D341Med (cell line): ENCODE data around the gene AUP1.
"Not testable (repeated sequence)": the region's sequence is repeated elsewhere in the genome, so short reads cannot be mapped to it uniquely, and the experiment has no call there.

Source experiments
- DNase-seq: peaks from one replicate; pipeline ENCODE4 v3.0.0; 2012; ENCODE audit warnings: low spot score

Gene AUP1, protein sequence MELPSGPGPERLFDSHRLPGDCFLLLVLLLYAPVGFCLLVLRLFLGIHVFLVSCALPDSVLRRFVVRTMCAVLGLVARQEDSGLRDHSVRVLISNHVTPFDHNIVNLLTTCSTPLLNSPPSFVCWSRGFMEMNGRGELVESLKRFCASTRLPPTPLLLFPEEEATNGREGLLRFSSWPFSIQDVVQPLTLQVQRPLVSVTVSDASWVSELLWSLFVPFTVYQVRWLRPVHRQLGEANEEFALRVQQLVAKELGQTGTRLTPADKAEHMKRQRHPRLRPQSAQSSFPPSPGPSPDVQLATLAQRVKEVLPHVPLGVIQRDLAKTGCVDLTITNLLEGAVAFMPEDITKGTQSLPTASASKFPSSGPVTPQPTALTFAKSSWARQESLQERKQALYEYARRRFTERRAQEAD

DNA sequence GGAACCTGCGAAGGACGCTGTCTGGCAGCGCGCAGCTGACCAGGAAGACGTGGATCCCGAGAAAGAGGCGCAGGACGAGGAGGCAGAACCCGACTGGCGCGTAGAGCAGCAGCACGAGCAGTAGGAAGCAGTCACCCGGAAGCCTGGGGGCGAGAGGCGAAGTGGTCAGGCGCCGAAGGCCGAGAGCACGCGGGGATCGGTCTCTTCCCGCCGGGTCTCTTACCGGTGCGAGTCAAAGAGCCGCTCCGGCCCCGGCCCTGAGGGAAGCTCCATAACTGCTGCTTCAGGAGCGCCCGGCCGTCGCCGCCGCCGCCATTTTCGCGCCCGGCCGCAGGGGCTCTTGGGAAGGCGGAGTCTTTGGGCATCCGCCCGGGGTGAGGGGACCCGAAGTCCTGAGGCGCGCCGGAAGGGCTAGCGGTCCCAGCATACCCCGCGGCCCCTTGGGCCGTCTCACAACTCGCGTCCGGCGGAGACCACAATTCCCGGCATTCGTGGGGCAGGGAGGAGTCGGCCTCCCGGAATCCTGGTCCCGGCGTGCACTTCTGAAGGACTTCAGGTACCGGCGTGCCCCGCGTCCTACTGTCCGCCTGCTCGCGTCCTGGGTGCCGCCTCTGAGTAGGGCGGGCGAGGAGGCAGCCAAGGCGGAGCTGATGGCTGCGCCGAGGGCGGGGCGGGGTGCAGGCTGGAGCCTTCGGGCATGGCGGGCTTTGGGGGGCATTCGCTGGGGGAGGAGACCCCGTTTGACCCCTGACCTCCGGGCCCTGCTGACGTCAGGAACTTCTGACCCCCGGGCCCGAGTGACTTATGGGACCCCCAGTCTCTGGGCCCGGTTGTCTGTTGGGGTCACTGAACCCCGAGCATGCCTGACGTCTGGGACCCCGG lies at the start of gene AUP1, which contains the start of gene HTRA2:
TSS of gene AUP1 (minus strand) at position 350 of the 882 bp plus-strand sequence. CDS start at position 273, 77 bp downstream.
TSS of gene HTRA2 (plus strand) at position 577 of the 882 bp plus-strand sequence. CDS start at position 651, 74 bp downstream.
- peak; percentile 94 for DNase-seq

DNA sequence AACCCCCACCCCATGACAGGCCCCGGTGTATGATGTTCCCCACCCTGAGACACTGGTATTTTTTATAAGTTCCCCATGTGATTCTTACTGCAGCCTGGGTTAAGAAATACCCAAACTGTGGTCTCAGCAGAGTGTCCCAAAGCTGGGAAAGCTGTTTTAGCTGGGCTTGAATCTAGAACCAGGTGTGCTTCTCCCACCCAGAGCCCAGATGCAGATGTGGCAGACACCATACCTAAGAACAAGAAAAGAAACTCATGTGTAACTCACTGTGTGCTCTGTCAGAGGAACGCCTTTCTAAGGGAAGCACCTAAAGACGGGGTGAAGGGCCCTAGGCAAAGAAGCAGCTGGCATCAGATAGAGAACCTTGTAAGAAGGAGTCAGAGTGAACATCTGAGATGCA lies 48.9 kb upstream of the AUP1 start:
- DNase-seq: no peak

DNA sequence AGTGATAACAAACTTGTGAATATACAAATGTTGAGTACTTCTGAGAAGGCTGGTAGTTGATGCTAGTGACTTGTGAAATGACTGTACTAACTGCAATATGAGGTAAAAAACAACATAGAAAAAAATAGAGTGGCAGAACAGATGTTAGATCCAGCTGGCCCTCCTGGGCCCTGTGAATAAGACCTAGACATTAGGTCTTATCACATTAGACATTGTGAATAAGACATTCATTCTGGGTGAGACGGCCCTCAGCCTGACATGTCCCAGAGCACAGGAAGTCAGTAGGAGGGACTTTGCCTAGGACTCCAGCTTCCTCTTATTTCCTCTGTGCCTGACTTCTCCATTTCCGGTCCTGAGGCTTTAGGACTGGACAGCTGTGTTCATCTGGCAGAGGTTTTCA lies 47.9 kb upstream of the AUP1 start:
- DNase-seq: no peak

DNA sequence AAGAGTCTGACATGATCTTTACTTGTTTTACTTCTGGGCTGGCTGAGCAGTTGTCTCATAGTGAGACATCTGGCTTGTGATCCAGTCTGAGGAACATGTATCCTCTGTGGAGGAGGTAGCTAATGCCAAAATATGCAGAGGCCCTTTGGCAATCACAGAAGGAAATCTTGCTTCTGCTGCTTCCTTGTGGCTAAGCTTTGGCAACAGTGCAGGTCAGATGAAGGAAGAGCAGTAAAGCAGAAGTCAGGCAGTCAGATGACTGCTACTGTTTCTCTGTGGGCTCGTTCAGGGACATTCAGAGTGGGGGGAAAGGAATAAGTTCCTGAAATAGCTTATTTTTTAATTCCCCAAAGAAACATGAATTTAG lies 47.3 kb upstream of the AUP1 start:
- DNase-seq: no peak

DNA sequence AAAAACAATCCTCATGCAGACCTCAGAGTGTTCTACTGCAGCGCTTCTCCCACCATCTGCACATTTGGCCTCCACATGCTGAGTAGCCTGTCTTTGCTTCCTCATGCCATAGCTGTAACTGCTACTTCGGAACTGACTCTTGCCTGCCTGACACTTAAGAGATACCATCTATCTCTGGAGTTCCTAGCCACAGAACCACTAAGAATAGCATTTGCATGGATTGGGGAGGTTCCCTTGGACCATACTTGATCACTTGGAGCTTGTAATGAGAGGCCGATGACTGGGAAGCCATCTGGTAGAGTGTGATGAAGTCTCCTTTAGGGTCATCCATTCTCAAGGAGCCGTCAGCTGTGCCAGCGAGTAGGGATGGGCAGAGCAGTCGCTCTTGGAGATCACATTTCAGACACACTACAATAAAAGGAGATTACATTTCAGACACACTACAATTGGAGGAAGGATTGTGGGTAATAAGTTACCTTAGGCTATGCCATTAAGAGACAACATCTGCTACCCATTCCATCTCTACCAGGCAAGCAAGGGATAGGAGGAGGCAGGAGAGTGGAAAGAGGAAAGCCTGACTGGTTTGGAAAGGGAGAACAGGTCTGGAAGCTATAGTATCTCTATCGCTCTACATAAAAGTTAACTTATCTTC lies 46.8 kb upstream of the AUP1 start:
- no peak for DNase-seq

DNA sequence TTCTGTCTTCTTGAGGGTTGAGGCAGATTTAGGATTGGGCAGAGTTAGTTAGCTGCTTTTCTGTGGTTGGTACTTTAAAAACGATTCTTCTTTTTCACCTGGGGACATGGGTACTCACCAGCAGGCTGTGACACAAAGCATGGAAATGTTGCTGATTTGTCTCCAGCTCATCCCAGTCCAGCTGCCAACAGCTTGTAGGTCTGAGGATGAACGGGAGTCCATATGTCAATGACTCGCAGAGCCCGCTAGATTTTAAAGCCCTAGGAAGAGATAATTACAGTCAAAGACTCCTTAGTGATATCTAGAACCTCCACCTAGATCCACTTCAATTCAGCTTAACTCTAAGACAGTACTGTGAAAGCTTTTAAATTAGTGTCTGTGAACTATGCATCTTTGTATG lies 45.8 kb upstream of the AUP1 start:
- no peak for DNase-seq

DNA sequence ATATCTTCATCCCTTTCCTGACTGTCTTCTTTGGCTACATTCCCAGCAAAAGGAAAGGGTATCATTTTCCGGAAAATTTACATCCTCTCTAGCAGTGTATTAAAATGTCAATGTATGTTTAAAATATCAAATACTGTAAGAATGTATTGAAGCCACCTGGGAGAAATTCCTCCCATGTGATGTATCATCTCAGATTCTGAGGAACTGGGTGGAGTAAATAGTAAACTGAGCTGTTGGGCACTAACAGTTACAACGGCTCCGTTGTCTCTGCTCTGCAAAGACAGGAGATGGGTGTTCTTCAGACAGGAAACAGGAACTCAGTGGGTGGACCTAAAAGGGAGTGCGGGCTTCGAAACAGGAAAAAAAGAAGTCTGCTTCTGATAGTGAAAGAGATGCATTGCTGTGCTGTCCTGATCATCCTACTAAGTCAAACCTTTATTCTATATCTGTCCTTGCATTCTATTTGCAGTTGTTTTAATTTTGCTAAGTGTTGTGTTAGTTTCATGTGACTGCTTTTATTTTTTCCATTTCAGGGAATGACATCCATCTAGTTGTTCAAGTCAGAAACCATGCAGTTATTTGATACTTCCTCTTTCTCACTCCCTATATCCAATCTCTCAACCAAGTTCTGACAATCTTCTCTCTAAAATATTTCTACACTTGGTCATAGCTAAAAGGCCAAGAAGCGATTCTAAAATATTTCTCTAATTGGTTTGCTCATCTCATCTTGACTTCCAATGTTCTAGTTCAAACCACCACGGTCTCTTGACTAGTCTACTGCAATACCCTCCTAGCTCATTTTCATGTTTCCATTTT lies 44.4 kb upstream of the AUP1 start:
- no peak for DNase-seq

DNA sequence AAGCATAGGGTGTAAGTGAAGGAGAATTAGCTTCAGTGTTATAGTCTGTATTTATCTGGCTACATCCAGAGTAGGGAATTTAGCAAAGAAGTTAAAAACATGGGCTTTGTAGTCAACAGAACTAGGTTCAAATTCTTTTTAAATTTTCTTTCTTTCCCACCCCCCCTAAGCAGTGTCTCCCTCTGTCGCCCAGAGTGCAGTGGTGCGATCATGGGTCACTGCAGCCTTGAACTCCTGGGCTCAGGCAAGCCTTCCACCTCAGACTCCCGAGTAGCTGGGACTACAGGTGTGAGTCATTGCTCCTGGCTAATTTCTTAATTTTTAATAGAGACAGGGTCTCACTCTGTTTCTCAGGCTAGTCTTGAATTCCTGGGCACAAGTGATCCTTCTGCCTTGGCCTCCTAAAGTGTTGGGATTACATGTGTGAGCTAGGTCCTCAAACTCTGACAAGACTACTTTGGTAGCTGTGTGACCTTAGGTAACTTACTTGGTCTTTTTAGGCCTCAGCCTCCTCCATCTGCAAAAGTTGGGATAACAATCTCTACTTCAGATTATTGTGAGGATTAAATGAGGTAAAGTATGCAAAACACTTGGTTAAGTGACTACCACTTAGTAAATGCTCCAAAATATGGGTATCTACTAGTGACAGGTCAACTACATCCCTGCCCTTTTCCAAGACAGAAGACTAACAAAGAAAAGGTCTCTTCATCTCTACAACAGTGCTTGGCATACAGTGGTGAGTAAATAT lies 42.8 kb upstream of the AUP1 start:
- no peak for DNase-seq

DNA sequence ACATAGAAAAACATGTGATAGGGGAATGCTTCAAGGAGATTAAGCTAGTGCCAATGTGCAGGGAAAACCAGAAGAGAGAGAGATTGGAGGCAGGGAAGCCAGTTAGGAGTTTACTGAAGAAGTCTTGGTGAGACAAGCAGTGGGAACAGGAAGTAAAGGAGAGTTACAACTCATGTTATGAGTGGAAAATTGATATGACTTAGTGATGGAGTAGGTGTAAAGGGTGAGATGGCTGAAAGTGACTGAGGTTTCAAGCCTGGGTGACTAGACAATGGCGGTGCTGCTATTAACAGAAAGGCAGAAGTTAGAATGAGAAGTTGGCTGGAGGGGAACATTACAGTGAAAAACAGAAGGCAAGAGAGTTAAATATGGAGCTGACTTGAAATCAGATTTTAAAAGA lies 41.6 kb upstream of the AUP1 start:
- DNase-seq: no peak

DNA sequence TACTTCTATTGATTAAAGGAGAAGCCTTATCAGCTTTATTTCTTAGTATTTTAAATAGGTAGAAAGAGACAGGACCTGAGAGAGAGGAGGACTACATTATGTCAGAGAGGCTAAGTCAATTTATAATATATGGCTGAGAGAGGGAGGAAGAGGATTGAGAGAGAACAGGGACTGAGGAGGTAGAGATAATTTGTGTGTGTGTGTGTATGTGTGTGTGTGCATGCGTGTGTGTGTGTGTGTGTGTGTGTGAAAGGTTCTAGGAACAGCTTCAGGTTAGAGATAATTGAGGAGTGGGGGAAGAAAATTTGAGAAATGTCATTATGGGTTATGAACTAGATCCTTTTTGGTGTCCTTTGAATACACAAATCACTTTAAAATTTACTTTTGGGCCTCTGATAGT lies 40.2 kb upstream of the AUP1 start:
- DNase-seq: no peak

DNA sequence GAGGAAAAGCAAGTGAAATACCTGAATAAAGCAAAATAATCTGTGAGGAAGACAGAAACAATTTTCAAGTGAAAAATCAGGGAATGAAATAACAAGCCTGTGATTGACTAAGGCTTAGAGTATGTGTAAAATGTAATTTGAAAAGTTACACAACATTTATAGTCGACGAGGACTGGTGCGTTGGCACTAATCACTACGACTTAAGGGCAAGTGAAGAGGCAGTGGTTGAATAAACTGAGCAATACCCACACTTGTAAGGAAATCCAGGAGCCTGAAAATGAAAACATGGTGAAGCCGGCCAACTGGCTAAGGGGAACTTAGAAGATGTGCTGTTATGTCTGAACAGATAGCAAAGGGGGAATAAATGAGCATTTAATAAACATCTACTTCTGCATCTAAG lies 38.4 kb upstream of the AUP1 start:
- no peak for DNase-seq

DNA sequence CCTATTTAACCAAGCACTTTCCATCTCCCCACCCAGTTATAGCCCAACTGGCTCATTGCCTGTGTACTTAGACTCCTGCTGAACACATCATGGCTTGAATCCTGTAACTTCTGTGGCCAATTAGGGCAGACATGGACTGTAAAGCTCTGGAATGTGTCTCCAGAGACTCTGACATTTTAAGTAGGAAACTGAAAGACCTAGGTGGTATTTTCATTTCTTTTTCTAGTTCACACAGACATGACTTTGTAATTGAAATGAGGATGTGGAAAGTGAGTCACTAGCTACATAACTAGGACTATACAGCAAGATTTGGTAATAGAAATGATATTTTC lies 37.2 kb upstream of the AUP1 start:
- no peak for DNase-seq

DNA sequence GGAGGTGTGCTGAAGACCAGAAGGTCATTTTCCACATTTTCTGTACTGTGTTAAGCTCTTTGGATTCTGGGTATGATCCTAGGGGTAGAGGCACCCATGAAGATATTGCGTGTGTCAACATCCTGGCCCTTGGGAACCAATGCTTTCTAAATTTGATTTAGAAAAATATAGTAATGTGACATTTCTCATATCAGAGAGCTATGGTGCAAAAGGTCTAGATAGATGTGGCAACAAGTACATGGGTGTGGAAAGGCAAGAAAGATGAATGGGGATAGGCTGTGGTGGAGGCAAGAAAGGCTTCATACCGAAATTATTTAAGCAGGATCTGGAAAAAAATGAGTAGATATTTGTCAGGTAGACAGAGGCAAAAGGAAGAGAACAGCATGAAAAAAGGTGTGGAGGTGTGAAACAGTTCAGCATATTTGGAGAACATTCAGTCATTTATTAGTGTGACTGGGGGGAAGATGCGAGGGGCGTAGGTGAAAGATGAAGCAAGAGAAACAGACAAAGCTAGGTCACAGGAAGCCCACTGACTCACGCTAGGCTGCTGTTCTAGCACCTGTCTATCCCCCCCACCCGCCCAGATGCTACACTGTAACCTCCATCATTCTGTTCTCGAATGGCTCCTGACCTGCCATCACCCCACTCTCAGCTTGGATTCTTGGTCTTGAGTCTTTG lies 36.7 kb upstream of the AUP1 start:
- no peak for DNase-seq

DNA sequence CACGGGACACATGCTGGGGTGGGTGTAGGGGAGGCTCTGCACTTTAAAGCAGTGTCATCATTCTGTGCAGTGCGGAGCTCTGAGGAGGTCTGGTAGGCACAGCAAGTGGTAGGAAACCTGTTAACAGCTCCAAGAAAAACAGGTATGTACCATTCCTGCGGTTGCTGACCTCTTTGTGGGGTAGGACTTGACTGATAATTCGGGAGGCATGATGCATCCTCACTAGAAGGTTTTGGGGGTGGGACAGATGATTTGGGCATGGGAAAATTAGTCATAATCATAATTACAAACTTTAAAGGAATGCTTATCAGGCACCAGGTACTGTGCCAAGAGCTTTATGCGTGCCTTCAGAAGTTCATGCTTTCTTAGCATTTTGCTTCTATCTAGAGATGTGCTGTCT lies 34.7 kb upstream of the AUP1 start:
- DNase-seq: no peak

DNA sequence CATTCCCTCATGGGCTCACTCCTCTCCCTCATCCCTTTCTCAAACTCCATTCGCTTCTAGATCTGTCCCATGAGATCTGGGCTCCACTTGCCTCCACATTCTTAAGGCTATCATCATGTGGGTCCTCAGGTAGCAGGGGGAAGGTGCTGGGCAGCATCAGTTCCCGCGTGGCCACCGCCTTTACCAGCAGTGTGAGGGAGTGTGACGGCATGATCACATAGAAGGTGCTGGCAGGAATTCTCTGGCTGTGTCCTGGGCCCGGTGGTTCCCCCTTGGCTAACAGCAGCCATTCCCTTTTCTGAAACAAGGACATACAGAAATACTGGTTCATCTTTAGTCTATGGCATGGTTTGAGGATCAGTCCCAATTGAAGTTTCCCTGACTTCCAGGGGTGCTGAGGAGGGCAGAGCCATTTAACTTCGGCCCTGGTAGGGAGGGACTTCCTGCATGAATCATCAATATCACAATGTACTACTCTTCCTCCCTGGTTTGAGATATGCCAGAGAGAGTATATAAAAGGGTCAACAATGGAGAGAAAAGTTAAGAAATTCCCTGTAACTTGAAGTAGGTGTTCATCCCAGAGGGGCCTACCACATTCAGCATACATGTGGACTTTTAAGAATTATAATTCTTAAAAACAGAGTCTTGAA lies 32.7 kb upstream of the AUP1 start:
- no peak for DNase-seq

DNA sequence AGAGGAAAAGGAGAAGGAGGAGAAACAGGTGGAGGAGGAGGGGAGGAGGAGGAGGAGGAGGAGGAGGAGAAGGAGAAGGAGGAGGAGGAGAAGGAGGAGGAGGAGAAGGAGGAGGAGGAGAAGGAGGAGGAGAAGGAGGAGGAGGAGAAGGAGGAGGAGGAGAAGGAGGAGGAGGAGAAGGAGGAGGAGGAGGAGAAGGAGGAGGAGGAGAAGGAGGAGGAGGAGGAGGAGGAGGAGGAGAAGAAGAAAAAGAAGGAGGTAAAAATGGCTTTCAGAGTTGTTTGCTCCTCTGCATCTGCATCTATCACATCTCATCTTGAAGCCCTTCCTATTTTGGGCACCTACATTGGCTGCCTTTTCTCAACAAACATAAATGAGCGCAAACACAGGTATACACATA lies 31.5 kb upstream of the AUP1 start:
- DNase-seq: not testable (repeated sequence)

DNA sequence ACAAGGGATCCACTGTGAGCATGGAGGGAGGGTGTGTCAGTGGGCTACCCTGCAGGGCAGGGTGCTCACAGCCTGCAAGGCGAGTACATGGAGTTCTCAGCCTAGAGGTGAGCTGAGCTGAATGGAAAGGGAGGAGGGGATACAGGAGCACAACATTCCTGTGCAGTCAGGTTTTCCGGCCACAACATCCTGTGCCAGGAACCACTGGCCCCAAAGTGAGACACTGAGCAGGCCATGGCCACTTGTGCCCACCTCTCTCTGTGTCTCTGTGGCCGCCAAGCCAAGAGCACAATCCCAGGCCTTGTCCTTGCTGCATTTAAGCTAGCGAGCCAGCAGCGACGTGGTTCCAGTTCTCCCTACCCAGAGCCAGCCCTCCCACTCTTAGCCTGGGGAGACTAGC lies 31.1 kb upstream of the AUP1 start:
- no peak for DNase-seq

DNA sequence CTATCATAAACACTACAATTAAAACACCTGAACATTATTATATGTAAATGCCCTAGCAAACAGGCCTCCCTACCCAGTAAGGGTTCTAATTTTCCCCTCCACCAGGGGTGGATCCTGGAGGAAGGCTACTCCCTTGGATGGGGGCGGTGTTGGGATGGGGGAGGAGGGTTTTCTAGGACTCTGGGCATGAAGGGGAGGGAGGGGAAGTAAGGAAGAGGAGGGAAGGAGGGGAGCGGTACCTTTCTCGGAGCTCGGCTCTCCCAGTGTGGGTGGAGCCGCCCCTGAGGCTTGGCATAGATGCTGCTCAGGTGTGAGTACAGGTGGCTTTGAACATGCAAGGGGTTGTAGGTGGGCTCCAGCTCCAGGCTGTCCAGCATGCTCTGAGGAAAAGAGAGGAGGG lies 30.4 kb upstream of the AUP1 start:
- DNase-seq: no peak

DNA sequence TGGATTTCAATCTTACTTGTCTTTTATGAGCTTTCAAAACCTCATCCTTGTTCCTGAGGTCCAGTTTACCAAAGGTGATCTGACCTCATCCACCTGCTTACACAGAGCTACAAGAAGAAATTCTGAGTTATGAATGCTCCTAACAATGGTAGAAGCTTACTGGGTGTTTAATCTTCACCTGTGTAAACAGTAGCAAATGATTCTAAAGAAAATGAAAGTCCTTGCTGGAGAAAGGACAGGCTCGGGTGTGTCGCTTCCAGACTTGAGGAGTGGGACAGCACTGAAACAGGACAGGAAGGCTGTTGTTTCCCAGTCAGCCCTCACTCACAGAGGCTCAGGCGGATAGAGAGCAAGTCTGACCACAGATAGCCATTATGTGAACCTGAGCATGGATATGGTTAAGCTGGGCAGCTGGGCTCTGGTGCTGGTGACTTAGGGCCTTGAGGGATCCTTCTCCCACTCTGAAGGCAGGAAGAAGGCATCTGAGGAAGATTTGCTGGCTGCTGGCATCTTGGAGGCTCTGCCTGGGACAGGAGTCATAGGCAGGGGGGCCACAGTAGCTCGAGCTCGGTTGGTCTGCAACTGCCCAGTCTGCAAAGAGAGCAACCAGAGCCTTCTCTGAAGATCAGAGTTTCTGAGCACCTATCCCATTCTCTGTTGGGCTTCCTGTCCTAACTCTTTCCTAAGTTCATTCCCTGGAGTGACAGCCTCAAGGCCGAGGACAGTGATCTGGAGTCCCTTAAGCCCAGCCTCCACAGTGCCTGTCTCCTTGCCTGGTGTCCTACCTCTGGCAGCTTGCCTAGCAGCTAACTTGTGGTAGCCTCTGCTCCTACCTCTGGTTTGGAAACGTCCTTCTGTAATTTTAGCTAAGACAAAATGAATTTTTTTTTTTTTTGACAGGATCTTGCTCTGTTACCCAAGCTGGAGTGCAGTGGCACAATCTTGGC lies 29.1 kb upstream of the AUP1 start:
- DNase-seq: no peak
